HepG2 (cell line): Measurements from ENCODE around the gene QKI. TPM values are rescaled to one million over a fixed set of nuclear protein-coding genes. Genes with fewer than 3 reads are reported as not detected.

Experiments
- ATAC-seq: fragments of 200-7000 bp; cut with Tn5 transposase; 3 replicates; pipeline ENCODE4 v1.9.1; 2020; ENCODE audit warnings: mild to moderate bottlenecking, moderate library complexity
- BruUV-seq: library from RNA; stranded (reverse); fragments of 400-500 nt; replicated peaks from 2 replicates; lab custom pipeline; 2021; lab: Mats Ljungman, UMichigan
- CTCF ChIA-PET: fragments of 300-600 bp; formaldehyde crosslinking; extraction: SDS; loops from one replicate; lab custom pipeline; 2021; ENCODE audit warnings: low total read pairs, inconsistent platforms, low intra/inter-chr PET ratio; lab: Yijun Ruan, JAX
- POLR2A ChIA-PET: fragments of 350-600 bp; sonication (Branson Sonifier 250); formaldehyde crosslinking; loops from one replicate; lab custom pipeline; 2020; ENCODE audit warnings: antibody characterized with exemption, inconsistent platforms; lab: Yijun Ruan, JAX
- DNase-seq: peaks from one replicate; pipeline ENCODE4 v3.0.0-alpha.2; 2015; ENCODE audit warnings: low spot score
- FAIRE-seq: peaks from 3 replicates; lab custom pipeline; 2011; peaks lifted over from hg19 to GRCh38; lab: Jason Lieb, UNC
- H2AFZ ChIP-seq: one replicate; pipeline ENCODE4 v1.6.1; 2011; ENCODE audit warnings: low read length, inconsistent platforms
- H3K27ac ChIP-seq: fragments of 300-600 bp; 3 replicates; pipeline ENCODE4 v1.8.0; 2011; ENCODE audit warnings: mixed run types, mild to moderate bottlenecking, mixed read lengths, low read length, inconsistent platforms; ENCODE audit not compliant: insufficient read depth; ENCODE audit errors: extremely low read length
- H3K27me3 ChIP-seq, 2 experiments: fragments of 200-600 bp in 1 of 2; 2 replicates in 1 of 2; 3 replicates in 1 of 2; pipeline versions ENCODE4 v1.6.0 to v1.8.0; 2011; ENCODE audit warnings: low read length in 2 of 2, mild to moderate bottlenecking in 2 of 2, moderate library complexity in 2 of 2, inconsistent platforms in 1 of 2; ENCODE audit not compliant: insufficient read depth in 2 of 2, control insufficient read depth in 1 of 2
- H3K36me3 ChIP-seq, 2 experiments: fragments of 200-600 bp in 1 of 2; replicated peaks in 1 of 2; 2 replicates in 1 of 2; 3 replicates in 1 of 2; pipeline versions ENCODE4 v1.5.1 to v1.8.0; 2011; ENCODE audit warnings: low read length in 2 of 2, inconsistent platforms in 1 of 2; ENCODE audit not compliant: insufficient read depth in 2 of 2, control insufficient read depth in 1 of 2
- H3K4me1 ChIP-seq: 2 replicates; pipeline ENCODE4 v1.5.1; 2012; ENCODE audit warnings: low read length, inconsistent platforms; ENCODE audit not compliant: insufficient read depth
- H3K4me2 ChIP-seq: 2 replicates; pipeline ENCODE4 v1.6.0; 2011; ENCODE audit warnings: low read depth, low read length, inconsistent platforms
- H3K4me3 ChIP-seq, 3 experiments: fragments of 200-600 bp in 1 of 3; sonication (generic), shearing (Covaris generic) in 1 of 3; replicated peaks in 1 of 3; 2 replicates each; pipeline ENCODE4 v1.5.1; 2011 to 2016; ENCODE audit warnings: low read length in 3 of 3, inconsistent platforms in 2 of 3, low read depth in 2 of 3, mild to moderate bottlenecking in 2 of 3, control low read depth in 1 of 3, mixed read lengths in 1 of 3; ENCODE audit not compliant: insufficient read depth in 1 of 3
- H3K79me2 ChIP-seq: one replicate; pipeline ENCODE4 v1.6.1; 2011; ENCODE audit warnings: low read length, inconsistent platforms; ENCODE audit not compliant: insufficient read depth
- H3K9ac ChIP-seq: 2 replicates; pipeline ENCODE4 v1.6.0; 2011; ENCODE audit warnings: mild to moderate bottlenecking, low read depth, low read length, inconsistent platforms; ENCODE audit not compliant: insufficient read depth
- H3K9me3 ChIP-seq: 2 replicates; pipeline ENCODE4 v1.5.1; 2012; ENCODE audit warnings: mild to moderate bottlenecking, low read length
- H4K20me1 ChIP-seq: 2 replicates; pipeline ENCODE4 v1.6.0; 2011; ENCODE audit warnings: inconsistent platforms, mild to moderate bottlenecking, low read length, moderate library complexity; ENCODE audit not compliant: insufficient read depth
- CHD4 ChIP-seq: fragments of 200-600 bp; sonication (generic); IDR thresholded peaks from 2 replicates; pipeline ENCODE4 v1.7.0; 2017; ENCODE audit warnings: mild to moderate bottlenecking, low read length, borderline replicate concordance
- HHEX ChIP-seq: IDR thresholded peaks from 2 replicates; pipeline ENCODE4 v1.6.1; 2016; ENCODE audit warnings: control low read depth
- HNF4A ChIP-seq: sonication (generic); formaldehyde crosslinking; IDR thresholded peaks from 2 replicates; pipeline ENCODE4 v1.4.0; 2020; ENCODE audit warnings: missing genetic modification reagents
- HNF4G ChIP-seq, 2 experiments: sonication (generic) in 1 of 2; formaldehyde crosslinking in 1 of 2; IDR thresholded peaks; 2 replicates each; pipeline versions ENCODE4 v1.4.0 to v1.6.1; 2011 to 2020; ENCODE audit warnings: borderline replicate concordance in 2 of 2, low read depth in 2 of 2, mild to moderate bottlenecking in 2 of 2, low read length in 1 of 2, missing genetic modification reagents in 1 of 2, moderate library complexity in 1 of 2
- JUNB ChIP-seq: sonication (generic); formaldehyde crosslinking; IDR thresholded peaks from 2 replicates; pipeline ENCODE4 v1.8.0; 2022; ENCODE audit warnings: missing genetic modification reagents, mild to moderate bottlenecking, borderline replicate concordance
- KAT8 ChIP-seq: IDR thresholded peaks from 2 replicates; pipeline ENCODE4 v1.6.1; 2016; ENCODE audit warnings: missing genetic modification reagents, missing compliant biosample characterization
- ONECUT2 ChIP-seq: sonication (generic); formaldehyde crosslinking; IDR thresholded peaks from 2 replicates; pipeline ENCODE4 v1.4.0; 2020; ENCODE audit warnings: missing genetic modification reagents
- TBP ChIP-seq: sonication (generic); formaldehyde crosslinking; IDR thresholded peaks from 2 replicates; pipeline ENCODE4 v1.5.0; 2020; ENCODE audit warnings: missing genetic modification reagents
- ZNF138 ChIP-seq: sonication (generic); formaldehyde crosslinking; IDR thresholded peaks from 2 replicates; pipeline ENCODE4 v1.5.0; 2020; ENCODE audit warnings: mild to moderate bottlenecking, low read depth, missing genetic modification reagents
- ZNF263 ChIP-seq: sonication (generic); formaldehyde crosslinking; IDR thresholded peaks from 2 replicates; pipeline ENCODE4 v1.4.0; 2020; ENCODE audit warnings: missing genetic modification reagents
- ZNF773 ChIP-seq: sonication (generic); formaldehyde crosslinking; IDR thresholded peaks from 2 replicates; pipeline ENCODE4 v1.4.0; 2020; ENCODE audit warnings: missing genetic modification reagents, borderline replicate concordance
- WGBS: methylation state at CpG from one replicate; pipeline ENCODE4 v1.1.6; 2017; ENCODE audit warnings: low lambda C conversion rate; 5-methylcytosine and 5-hydroxymethylcytosine counted together
- in situ Hi-C: cut with HindIII; loops from 2 replicates; pipeline ENCODE4 v1.10.0; 2017; ENCODE audit warnings: low pct_unique_long_range_greater_than_20kb; ENCODE audit not compliant: extremely low pct_ligation_motif_present
- intact Hi-C: fragments of 100-400 bp; cut with micrococcal nuclease; formaldehyde crosslinking; loops from one replicate; pipeline ENCODE4 v1.10.0; 2022; ENCODE audit not compliant: unreplicated experiment
- polyA plus RNA-seq, 8 experiments: library from polyadenylated mRNA; depleted of rRNA in 3 of 8; stranded (reverse) in 7 of 8; unstranded in 1 of 8; fragments of >200 nt; fragmentation: Illumina TruSeq in 4 of 8; extraction: Trizol in 4 of 8; gene quantifications; 2 replicates each; pipeline versions ENCODE4 v1.2.1 to v1.2.3, GENCODE V29; 2011 to 2016; ENCODE audit warnings: low read depth in 4 of 8, missing spikeins in 1 of 8, mixed read lengths in 1 of 8; ENCODE audit not compliant: insufficient read depth in 1 of 8
- total RNA-seq, 5 experiments: library from RNA; depleted of rRNA; stranded (reverse); fragments of >200 nt; fragmentation: Illumina TruSeq; extraction: Trizol; gene quantifications; 2 replicates each; pipeline ENCODE4 v1.2.3, GENCODE V29; 2016; ENCODE audit warnings: low read depth in 1 of 5
- TF ChIP-seq, protein P1 (sequence below): sonication (generic); formaldehyde crosslinking; IDR thresholded peaks from 2 replicates; pipeline ENCODE4 v1.4.0; 2020; ENCODE audit warnings: missing genetic modification reagents
- TF ChIP-seq, protein P2 (sequence below): sonication (generic); formaldehyde crosslinking; IDR thresholded peaks from 2 replicates; pipeline ENCODE4 v1.5.0; 2020; ENCODE audit warnings: missing genetic modification reagents, mild to moderate bottlenecking, borderline replicate concordance
- TF ChIP-seq, protein P3 (sequence below): sonication (generic); formaldehyde crosslinking; IDR thresholded peaks from 2 replicates; pipeline ENCODE4 v1.8.1; 2022; ENCODE audit warnings: low read depth, mild to moderate bottlenecking, missing genetic modification reagents

The QKI gene
- total and polyA plus RNA-seq, 2 of the 13 experiments (the other 11 are each of a cell fraction or from before 2014, with no cell fraction given) = 136 to 137 TPM

DNA sequence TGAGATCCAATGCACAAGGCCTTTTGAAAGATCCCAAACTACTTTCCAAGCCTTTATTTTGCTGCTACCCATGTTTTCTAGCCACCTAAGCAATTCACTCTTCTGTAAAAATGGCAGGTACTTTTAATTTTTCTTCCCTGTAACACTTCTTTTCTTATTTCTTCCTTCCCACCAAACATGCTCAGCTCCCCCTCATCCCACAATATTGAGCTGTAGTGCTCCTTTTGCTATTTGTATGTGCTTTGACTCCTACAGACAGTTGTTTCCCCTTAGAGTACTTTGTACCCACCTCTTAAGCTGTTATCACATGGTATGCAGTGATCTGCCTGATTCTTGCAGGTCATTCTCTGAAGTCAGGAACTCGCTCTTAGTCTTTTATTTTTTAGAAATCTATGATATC is 49.3 kb downstream of the QKI start:
- Histone ChIP-seq H3K9ac (no peak overlapping the region), H3K4me2 (no peak overlapping the region), H3K27ac (no peak overlapping the region), H3K4me1 (peaks cover 16% of the 10 kb centered on the region), H3K36me3 (peaks cover 1 to 4% of the 10 kb centered on the region in 2 experiments; a peak in 3 of 5 replicates), H4K20me1 (no peaks in the 10 kb centered on the region; the same call in 1 of the 2 replicates), H3K79me2 (peaks cover 76% of the 10 kb centered on the region), H3K9me3 (no peaks in the 10 kb centered on the region), H3K27me3 (no peaks in the 10 kb centered on the region), H3K4me3 (no peak overlapping the region), H2AFZ (no peak overlapping the region)
- CTCF ChIA-PET = no interaction called here
- DNase-seq (no peak), FAIRE-seq (no peak), ATAC-seq (peak; percentile 56)
- WGBS = 97% methylated on average over 1 of the region's 1 CpG
- POLR2A ChIA-PET = no interaction called here
- in situ Hi-C loops = no loop called here
- BruUV-seq = no TSS peak
- intact Hi-C loops = no loop called here
- TF ChIP-seq HHEX (no peak), ZNF773 (CRISPR knock-in tag) (no peak), JUNB (no peak), ZNF138 (CRISPR knock-in tag) (no peak), TBP (CRISPR knock-in tag) (no peak), KAT8 (peak; percentile 17; the same call in 1 of the 2 replicates), ONECUT2 (CRISPR knock-in tag) (no peak), HNF4G (IDR thresholded peaks at IDR 0.05; ENCODE audit: borderline replicate concordance, low read depth, low read length) (0 out of 2 replicates have a peak, but pooled peaks have one; percentile 11), HNF4G (CRISPR knock-in tag; IDR thresholded peaks at IDR 0.05; ENCODE audit: borderline replicate concordance, low read depth) (no peak), CHD4 (no peak), HNF4A (CRISPR knock-in tag) (peak; percentile 26; the same call in 1 of the 2 replicates), ZNF263 (CRISPR knock-in tag) (peak; percentile 98)
- TF ChIP-seq, protein P1, sequence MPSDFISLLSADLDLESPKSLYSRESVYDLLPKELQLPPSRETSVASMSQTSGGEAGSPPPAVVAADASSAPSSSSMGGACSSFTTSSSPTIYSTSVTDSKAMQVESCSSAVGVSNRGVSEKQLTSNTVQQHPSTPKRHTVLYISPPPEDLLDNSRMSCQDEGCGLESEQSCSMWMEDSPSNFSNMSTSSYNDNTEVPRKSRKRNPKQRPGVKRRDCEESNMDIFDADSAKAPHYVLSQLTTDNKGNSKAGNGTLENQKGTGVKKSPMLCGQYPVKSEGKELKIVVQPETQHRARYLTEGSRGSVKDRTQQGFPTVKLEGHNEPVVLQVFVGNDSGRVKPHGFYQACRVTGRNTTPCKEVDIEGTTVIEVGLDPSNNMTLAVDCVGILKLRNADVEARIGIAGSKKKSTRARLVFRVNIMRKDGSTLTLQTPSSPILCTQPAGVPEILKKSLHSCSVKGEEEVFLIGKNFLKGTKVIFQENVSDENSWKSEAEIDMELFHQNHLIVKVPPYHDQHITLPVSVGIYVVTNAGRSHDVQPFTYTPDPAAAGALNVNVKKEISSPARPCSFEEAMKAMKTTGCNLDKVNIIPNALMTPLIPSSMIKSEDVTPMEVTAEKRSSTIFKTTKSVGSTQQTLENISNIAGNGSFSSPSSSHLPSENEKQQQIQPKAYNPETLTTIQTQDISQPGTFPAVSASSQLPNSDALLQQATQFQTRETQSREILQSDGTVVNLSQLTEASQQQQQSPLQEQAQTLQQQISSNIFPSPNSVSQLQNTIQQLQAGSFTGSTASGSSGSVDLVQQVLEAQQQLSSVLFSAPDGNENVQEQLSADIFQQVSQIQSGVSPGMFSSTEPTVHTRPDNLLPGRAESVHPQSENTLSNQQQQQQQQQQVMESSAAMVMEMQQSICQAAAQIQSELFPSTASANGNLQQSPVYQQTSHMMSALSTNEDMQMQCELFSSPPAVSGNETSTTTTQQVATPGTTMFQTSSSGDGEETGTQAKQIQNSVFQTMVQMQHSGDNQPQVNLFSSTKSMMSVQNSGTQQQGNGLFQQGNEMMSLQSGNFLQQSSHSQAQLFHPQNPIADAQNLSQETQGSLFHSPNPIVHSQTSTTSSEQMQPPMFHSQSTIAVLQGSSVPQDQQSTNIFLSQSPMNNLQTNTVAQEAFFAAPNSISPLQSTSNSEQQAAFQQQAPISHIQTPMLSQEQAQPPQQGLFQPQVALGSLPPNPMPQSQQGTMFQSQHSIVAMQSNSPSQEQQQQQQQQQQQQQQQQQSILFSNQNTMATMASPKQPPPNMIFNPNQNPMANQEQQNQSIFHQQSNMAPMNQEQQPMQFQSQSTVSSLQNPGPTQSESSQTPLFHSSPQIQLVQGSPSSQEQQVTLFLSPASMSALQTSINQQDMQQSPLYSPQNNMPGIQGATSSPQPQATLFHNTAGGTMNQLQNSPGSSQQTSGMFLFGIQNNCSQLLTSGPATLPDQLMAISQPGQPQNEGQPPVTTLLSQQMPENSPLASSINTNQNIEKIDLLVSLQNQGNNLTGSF (CRISPR knock-in tag) = no peak
- TF ChIP-seq, protein P2, sequence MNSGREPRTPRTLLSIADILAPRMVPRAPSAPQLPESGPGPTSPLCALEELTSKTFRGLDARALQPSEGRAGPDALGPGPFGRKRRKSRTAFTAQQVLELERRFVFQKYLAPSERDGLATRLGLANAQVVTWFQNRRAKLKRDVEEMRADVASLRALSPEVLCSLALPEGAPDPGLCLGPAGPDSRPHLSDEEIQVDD = no peak
- TF ChIP-seq, protein P3, sequence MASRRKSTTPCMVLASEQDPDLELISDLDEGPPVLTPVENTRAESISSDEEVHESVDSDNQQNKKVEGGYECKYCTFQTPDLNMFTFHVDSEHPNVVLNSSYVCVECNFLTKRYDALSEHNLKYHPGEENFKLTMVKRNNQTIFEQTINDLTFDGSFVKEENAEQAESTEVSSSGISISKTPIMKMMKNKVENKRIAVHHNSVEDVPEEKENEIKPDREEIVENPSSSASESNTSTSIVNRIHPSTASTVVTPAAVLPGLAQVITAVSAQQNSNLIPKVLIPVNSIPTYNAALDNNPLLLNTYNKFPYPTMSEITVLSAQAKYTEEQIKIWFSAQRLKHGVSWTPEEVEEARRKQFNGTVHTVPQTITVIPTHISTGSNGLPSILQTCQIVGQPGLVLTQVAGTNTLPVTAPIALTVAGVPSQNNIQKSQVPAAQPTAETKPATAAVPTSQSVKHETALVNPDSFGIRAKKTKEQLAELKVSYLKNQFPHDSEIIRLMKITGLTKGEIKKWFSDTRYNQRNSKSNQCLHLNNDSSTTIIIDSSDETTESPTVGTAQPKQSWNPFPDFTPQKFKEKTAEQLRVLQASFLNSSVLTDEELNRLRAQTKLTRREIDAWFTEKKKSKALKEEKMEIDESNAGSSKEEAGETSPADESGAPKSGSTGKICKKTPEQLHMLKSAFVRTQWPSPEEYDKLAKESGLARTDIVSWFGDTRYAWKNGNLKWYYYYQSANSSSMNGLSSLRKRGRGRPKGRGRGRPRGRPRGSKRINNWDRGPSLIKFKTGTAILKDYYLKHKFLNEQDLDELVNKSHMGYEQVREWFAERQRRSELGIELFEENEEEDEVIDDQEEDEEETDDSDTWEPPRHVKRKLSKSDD = no peak
